Ramos (cell line): ENCODE measurements around the gene ADH1B.
"Not testable (repeated sequence)": the region's sequence is repeated elsewhere in the genome, so short reads cannot be mapped to it uniquely, and the experiment has no call there.

Source experiments
- in situ Hi-C: fragments of 300-500 bp; cut with MboI; formaldehyde crosslinking; loops from one replicate; pipeline ENCODE4 v1.14.3; 2022; ENCODE audit warnings: low sequenced_read_pairs; ENCODE audit not compliant: unreplicated experiment

The ADH1B gene

DNA sequence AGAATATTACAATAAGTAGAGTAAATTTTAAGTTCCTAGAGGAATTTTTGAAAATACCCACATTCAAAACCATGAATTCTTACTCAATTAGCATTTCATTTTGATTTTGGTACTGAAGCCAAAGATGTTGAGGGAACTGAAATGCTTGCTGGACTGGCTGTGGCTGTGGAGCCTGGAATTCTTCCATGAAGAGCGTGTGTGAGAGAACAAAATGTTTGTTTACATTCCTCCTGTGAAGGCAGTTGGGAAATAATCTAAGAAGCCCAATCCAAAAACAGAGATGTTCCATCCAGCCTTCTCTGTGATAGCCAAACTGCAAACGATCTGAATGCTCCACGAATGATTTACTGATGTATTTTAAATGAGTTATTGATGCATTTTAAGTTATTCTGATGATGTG, 3.8 kb upstream of the ADH1B start:
- in situ Hi-C loops = no loop called here

DNA sequence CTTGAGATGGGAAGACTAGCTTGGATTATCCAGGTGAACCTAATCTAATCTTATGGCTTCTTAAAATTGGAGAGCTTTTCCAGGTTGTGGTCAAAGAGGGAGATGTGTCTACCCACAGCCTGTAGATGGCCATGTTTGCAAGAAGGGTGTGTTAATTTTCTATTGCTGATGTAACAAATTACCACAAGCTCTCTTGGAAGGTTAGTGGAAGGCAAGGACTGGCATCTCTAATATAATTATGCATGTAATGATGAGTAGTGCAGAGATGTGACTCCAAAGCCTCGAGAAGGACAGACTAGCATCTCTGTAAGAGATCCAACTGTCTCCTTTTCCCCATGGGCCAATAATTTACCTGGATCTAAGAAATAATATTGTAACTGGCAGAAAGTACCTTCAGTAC, 3.2 kb upstream of the ADH1B start:
- in situ Hi-C loops = no loop called here

DNA sequence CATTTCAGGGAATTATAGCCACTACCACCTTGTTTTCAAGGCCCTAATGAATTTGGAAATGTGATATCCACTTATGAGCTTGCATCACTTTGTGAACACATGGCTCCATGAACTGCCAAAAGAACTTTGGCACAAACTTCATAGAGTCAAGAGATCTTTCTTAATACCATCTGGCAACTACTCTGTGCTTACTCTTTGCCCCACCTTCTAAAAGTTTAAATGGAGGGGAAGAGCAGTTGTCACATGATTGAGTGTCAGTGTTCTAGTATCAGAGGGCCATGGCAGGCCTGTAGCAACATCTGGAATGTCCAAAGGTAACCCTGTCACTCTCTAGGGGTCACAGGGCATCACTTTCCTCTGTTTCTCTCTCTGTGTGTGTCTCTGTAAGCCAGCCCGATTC, 2.6 kb upstream of the ADH1B start:
- in situ Hi-C loops = no loop called here

- in situ Hi-C loops = not testable (repeated sequence)
Measured at GRCh38 chr4:99317811-99318210, 3.4 kb downstream of the ADH1B start.

DNA sequence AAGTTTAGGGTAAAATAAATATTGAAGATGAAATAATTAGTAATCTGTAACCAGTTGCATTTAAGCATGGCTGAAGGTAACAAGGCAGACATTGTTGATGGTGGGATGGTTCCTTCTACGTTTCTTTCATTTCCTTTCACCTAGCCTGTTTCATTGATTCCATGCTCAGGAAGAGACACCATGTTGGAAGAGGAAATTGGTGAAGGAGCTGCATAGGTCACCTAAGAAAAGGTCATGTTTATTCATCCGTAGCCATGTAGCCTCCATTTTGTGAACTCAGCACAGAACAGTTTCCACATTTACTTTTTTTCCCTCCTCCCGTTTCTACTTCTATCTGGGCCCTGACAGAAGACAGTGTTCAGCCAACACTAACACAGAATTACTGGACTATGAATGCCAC, 3.8 kb downstream of the ADH1B start:
- in situ Hi-C loops = no loop called here

- in situ Hi-C loops = no loop called here
Measured at GRCh38 chr4:99315839-99316238, 5.4 kb downstream of the ADH1B start.

- in situ Hi-C loops = no loop called here
Measured at GRCh38 chr4:99314211-99314610, 7.0 kb downstream of the ADH1B start.

DNA sequence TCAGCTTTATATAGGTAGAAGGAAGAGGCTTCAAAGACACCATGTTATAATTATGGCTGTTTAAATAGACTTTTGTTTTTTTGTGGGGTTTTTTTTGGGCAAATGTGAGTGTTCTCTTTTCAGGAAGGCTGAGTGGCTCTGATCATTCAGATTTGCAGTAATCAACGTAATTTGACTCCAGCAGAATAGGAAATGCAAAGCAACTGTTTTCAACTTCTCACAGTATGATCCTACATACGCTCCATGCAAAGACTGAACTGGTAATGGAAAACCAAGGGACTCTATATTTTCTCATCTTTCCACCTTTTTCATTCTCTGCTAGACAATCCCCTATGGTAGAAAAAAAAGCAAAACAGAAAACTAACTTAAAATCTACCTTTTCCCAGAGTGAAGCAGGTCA, 10.8 kb downstream of the ADH1B start:
- in situ Hi-C loops = no loop called here

- in situ Hi-C loops = no loop called here
Measured at GRCh38 chr4:99305638-99306400, 15.4 kb downstream of the ADH1B start.

DNA sequence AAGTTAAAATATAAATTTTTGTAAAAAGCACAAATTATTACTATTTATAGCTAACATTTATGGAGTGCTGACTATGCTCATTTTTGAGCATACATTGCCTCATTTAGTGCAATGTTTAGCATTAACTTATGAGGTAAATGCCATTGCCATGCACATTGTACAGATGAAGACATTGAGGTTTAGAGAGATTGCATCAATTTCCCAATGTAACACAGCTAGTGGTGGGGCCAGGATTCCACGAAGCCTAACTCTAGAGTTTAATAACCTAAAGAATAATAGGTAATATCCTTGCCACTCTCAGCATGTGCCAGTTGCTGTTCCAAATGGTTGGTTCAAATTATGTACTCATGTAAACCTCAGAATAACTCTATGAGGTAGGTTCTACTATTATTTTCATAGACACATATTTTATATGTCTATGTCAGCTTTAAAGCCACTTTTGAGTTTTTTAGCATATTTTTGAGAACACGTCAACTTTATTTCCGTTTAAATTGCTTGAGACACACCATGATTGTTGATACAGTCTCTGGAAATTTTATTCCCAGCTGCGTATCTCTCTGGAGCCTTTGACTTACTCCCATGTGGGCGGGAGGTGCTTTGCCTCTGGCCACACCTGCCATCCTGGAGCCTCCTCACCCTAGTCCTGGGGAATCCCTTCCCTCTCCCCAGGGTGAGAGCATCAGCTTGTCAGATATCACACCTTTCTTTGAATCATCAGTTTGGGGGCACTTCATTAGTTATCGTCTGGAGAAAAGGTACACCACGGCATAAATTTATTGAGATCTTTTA, 19.6 kb downstream of the ADH1B start:
- in situ Hi-C loops = no loop called here

- in situ Hi-C loops = no loop called here
Measured at GRCh38 chr4:99300934-99301333, 20.3 kb downstream of the ADH1B start.

- in situ Hi-C loops = no loop called here
Measured at GRCh38 chr4:99293357-99293756, 27.8 kb downstream of the ADH1B start.

- in situ Hi-C loops = no loop called here
Measured at GRCh38 chr4:99290848-99291786, 30.1 kb downstream of the ADH1B start, which contains the start of gene ADH1A. Gene ADH1A (minus strand): TSS chr4:99290985. CDS start chr4:99290914, 71 bp downstream.

DNA sequence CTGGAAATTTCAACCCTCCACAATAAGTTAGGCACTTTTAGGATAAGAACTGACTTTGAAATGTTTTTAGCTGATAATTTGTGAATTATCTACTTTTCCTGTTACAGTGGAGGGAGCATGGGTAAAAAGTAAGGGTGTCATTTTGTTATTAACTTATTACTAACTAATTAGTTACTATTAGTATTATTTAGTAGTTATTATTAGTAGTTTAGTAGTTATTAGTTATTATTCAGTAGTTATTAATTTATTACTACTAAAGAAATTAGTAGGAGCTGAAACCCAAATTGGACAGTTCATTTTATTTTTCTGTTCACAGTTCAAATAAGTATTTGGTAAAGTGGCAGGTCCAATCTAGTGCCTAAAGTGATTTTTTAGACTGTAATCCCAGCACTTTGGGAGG, 35.8 kb downstream of the ADH1B start:
- in situ Hi-C loops = no loop called here

GRCh38 chr4:99282731-99283130, 38.5 kb downstream of the ADH1B start:
- in situ Hi-C loops = no loop called here

DNA sequence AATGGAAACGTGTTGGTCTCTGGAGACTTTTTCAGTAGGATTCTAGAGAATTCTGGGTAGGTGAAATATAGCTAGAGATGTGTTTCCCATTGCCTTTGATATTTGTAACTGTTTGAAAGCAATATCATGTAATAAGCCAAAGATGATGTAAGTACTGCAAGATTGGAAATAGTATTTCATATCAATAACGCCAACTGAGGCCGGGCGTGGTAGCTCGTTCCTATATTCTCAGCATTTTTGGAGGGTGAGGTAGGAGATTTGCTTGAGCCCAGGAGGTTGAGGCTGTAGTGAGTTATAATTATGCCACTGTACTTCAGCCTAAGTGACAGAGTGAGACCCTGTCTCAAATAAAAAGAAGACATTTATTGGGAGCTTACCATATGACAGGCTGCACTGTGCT, 39.9 kb downstream of the ADH1B start:
- in situ Hi-C loops = no loop called here

- in situ Hi-C loops = no loop called here
Measured at GRCh38 chr4:99276417-99276816, 44.8 kb downstream of the ADH1B start.

DNA sequence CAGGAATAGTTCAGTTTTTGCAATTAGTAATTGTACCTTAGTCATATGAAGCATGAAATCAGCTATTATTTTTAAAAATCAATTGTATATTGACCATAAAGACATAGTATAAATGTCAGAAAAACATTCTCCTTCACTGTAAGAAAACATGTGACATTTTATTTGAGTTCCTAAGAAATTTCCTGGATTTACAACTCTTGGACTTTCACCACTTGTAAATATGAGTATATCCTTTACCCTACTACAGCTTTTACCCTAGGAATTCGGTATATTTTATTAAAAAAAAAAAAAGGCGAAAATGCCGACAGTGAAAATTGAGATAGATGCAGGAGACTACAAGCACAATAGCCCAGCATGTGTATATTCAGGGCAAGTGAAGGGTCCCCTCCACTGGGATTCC, 45.3 kb downstream of the ADH1B start:
- in situ Hi-C loops = no loop called here

GRCh38 chr4:99275050-99275449, 46.2 kb downstream of the ADH1B start:
- in situ Hi-C loops = no loop called here

DNA sequence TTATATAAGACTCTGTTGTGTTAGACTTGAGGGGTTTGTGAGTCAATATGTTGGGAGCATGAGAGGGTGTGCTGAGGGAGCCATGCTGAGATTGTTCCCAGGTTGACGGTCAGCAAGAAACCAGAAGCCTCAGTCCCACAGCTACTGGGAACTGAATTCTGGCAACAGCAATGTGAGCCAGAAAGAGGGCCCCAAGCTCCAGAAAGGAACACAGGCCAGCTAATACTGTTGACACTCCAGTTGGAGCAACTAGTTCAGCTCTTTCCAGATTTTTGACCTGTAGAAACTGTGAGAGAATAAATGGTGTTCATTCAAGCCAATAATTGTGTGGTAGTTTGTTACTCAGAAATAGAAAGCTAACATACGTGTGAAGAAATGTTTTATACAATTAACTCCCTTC, 47.5 kb downstream of the ADH1B start:
- in situ Hi-C loops = no loop called here

GRCh38 chr4:99264927-99265326, 56.3 kb downstream of the ADH1B start:
- in situ Hi-C loops = no loop called here
